Nephron progenitor cell (in vitro differentiated cells): ENCODE measurements around the gene UCKL1.
A peak's percentile ranks its signal among the peaks of the same experiment; 100 is the strongest.

Source experiments
- DNase-seq: peaks from one replicate; pipeline ENCODE4 v3.0.0; 2021
- H3K27ac Mint-ChIP-seq: 2 replicates; pipeline ENCODE4 v1.8.0; 2021; ENCODE audit warnings: mild to moderate bottlenecking, moderate library complexity, mixed read lengths
- H3K27me3 Mint-ChIP-seq: 2 replicates; pipeline ENCODE4 v1.8.0; 2021; ENCODE audit warnings: mild to moderate bottlenecking, low read depth, mixed read lengths; ENCODE audit not compliant: poor library complexity
- H3K36me3 Mint-ChIP-seq: 2 replicates; pipeline ENCODE4 v1.8.0; 2021; ENCODE audit warnings: low read depth, mixed read lengths
- H3K4me1 Mint-ChIP-seq: 2 replicates; pipeline ENCODE4 v1.8.0; 2021; ENCODE audit warnings: mixed read lengths
- H3K4me3 Mint-ChIP-seq: 2 replicates; pipeline ENCODE4 v1.8.0; 2021; ENCODE audit warnings: mild to moderate bottlenecking, moderate library complexity, mixed read lengths
- H3K9me3 Mint-ChIP-seq: 2 replicates; pipeline ENCODE4 v1.8.0; 2021; ENCODE audit warnings: mild to moderate bottlenecking, moderate library complexity, mixed read lengths
- CTCF ChIP-seq: fragments of 200-600 bp; sonication (generic); IDR thresholded peaks from 2 replicates; pipeline ENCODE4 v1.5.0; 2021; ENCODE audit warnings: antibody characterized with exemption

UCKL1 gene

GRCh38 chr20:63955827-63956663, at the start of gene UCKL1:
UCKL1 (minus strand) TSS chr20:63956416; CDS start chr20:63956372, 44 bp downstream.
- H3K9me3 Mint-ChIP-seq, result no peaks in the 10 kb centered on the region
- no peak within 1 kb of the TSS for H3K27ac Mint-ChIP-seq
- H3K36me3 Mint-ChIP-seq, result no peaks in the 10 kb centered on the region
- H3K27me3 Mint-ChIP-seq, result no peaks in the 10 kb centered on the region
- TF ChIP-seq CTCF, result no peak
- peak within 1 kb of the TSS; percentile 83 for H3K4me3 Mint-ChIP-seq
- peaks cover 41% of the 10 kb centered on the region for H3K4me1 Mint-ChIP-seq
- DNase-seq, result peak; percentile 90

- peaks cover 58% of the 10 kb centered on the region for H3K36me3 Mint-ChIP-seq
- peaks cover 27% of the 10 kb centered on the region for H3K4me1 Mint-ChIP-seq
- H3K27me3 Mint-ChIP-seq, result no peaks in the 10 kb centered on the region
- H3K9me3 Mint-ChIP-seq, result peaks cover 11% of the 10 kb centered on the region
- H3K27ac Mint-ChIP-seq, result peak overlapping the region; percentile 56
- no peak overlapping the region for H3K4me3 Mint-ChIP-seq
- DNase-seq, result no peak
- no peak for TF ChIP-seq CTCF
Observed at GRCh38 chr20:64005394-64005793, 49.2 kb upstream of the UCKL1 start.

- Mint-ChIP-seq H3K27me3 (no peaks in the 10 kb centered on the region), H3K36me3 (peaks cover 56% of the 10 kb centered on the region), H3K27ac (no peak overlapping the region), H3K4me1 (peaks cover 27% of the 10 kb centered on the region), H3K9me3 (peaks cover 11% of the 10 kb centered on the region), H3K4me3 (no peak overlapping the region)
- no peak for TF ChIP-seq CTCF
- DNase-seq, result no peak
Observed at GRCh38 chr20:64003960-64004725, 47.9 kb upstream of the UCKL1 start.

GRCh38 chr20:64001607-64002011, 45.4 kb upstream of the UCKL1 start:
- H3K4me3 Mint-ChIP-seq, result no peak overlapping the region
- peaks cover 53% of the 10 kb centered on the region for H3K36me3 Mint-ChIP-seq
- DNase-seq, result no peak
- no peaks in the 10 kb centered on the region for H3K9me3 Mint-ChIP-seq
- no peak for TF ChIP-seq CTCF
- H3K27ac Mint-ChIP-seq, result peak overlapping the region; percentile 54
- H3K27me3 Mint-ChIP-seq, result no peaks in the 10 kb centered on the region
- peaks cover 27% of the 10 kb centered on the region for H3K4me1 Mint-ChIP-seq

- DNase-seq, result no peak
- Mint-ChIP-seq H3K4me1 (peaks cover 27% of the 10 kb centered on the region), H3K4me3 (no peak overlapping the region), H3K27ac (peak overlapping the region; percentile 25), H3K27me3 (no peaks in the 10 kb centered on the region), H3K9me3 (no peaks in the 10 kb centered on the region), H3K36me3 (peaks cover 54% of the 10 kb centered on the region)
- TF ChIP-seq CTCF, result no peak
Observed at GRCh38 chr20:64000906-64001305, 44.7 kb upstream of the UCKL1 start.
